GM12892 (cell line): Measurements from ENCODE around the gene R3HDM2.

Experiments
- DNase-seq: peaks from one replicate; pipeline ENCODE4 v3.0.0; 2011; ENCODE audit not compliant: insufficient read length
- FAIRE-seq: peaks from 2 replicates; lab custom pipeline; 2011; peaks lifted over from hg19 to GRCh38; lab: Jason Lieb, UNC
- POLR2A ChIP-seq: IDR thresholded peaks from 2 replicates; pipeline ENCODE4 v1.6.1; 2011; ENCODE audit warnings: low read depth, low read length, control low read depth
- POLR2AphosphoS5 ChIP-seq: IDR thresholded peaks from 2 replicates; pipeline ENCODE4 v1.6.1; 2011; ENCODE audit warnings: low read depth, low read length, control low read depth
- TAF1 ChIP-seq: IDR thresholded peaks from 2 replicates; pipeline ENCODE4 v1.6.1; 2011; ENCODE audit warnings: low read depth, mild to moderate bottlenecking, control low read depth, low read length, borderline replicate concordance

R3HDM2 gene

DNA sequence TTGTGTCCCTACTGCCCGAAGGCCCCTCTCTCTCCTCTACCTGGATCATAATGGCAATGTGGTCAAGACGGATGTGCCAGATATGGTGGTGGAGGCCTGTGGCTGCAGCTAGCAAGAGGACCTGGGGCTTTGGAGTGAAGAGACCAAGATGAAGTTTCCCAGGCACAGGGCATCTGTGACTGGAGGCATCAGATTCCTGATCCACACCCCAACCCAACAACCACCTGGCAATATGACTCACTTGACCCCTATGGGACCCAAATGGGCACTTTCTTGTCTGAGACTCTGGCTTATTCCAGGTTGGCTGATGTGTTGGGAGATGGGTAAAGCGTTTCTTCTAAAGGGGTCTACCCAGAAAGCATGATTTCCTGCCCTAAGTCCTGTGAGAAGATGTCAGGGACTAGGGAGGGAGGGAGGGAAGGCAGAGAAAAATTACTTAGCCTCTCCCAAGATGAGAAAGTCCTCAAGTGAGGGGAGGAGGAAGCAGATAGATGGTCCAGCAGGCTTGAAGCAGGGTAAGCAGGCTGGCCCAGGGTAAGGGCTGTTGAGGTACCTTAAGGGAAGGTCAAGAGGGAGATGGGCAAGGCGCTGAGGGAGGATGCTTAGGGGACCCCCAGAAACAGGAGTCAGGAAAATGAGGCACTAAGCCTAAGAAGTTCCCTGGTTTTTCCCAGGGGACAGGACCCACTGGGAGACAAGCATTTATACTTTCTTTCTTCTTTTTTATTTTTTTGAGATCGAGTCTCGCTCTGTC, 26.1 kb upstream of the R3HDM2 start:
- no peak for FAIRE-seq
- DNase-seq: no peak
- TF ChIP-seq POLR2AphosphoS5 (no peak), POLR2A (no peak), TAF1 (no peak)

GRCh38 chr12:57456145-57456700, 25.4 kb upstream of the R3HDM2 start:
- peak; percentile 92 for FAIRE-seq
- TF ChIP-seq TAF1 (no peak), POLR2A (no peak), POLR2AphosphoS5 (no peak)
- DNase-seq: no peak

- TF ChIP-seq POLR2A (no peak), POLR2AphosphoS5 (no peak)
- FAIRE-seq (no peak), DNase-seq (no peak)
These were observed 24.7 kb upstream of the R3HDM2 start for GRCh38 chr12:57455374-57456144.

DNA sequence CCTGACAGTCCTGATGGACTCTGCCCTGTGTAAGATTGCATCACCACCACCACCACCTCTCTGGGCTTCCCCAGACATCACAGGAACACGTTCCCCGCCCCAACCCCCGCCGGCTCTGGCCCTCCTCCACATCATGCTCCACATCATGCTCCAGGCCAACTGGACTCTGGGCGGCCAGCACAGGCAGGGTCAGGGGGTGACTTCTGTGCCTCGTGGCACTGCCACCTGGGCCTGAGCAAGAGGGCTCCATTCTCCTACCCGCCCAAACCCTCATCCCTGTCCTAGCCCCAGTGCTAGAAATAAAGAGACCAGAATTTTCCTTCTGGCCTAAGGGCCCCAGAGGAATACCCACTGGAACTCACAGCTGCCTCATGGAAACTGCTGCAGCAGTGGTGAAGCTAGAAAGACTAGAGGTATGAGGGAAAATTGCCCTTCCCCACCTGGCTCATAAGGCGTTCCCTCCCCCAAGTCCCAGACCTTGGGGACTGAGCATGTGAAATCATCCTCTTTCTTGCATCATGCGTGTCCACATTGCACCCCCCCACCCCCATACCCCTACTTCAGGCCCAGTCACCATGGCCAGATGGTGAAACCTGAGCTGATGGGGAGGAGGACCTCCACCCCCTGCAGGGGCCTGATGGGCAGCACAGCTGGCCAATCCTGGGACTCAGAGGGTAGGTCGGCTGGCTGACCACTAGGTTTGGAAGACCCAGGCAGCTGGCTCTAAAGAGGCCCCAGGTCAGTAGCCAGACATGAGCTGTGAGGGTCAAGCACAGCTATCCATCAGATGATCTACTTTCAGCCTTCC, 23.9 kb upstream of the R3HDM2 start, which contains the start of gene INHBE:
Gene INHBE, plus strand, starts transcription at position 742 of the 808 bp plus-strand sequence. CDS start 230 bp downstream, outside the sequence.
- DNase-seq (no peak), FAIRE-seq (no peak)
- no peak for TF ChIP-seq TAF1
- TF ChIP-seq POLR2A: no peak
- TF ChIP-seq POLR2AphosphoS5: no peak

DNA sequence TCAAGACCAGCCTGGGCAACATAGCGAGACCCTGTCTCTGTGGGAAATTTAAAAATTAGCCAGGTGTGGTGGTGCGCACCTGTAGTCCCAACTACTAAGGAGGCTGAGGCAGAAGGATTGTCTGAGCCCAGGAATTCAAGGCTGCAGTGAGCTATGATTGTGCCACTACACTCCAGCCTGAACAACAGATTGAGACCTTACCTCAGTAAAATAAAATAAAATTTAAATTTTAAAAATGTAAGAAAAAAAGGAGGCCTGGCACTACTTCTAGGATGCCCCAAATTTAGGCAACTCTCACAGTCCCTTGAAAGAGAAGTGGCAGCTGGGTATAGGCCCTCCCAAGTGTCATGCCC, 23.3 kb upstream of the R3HDM2 start:
- no peak for FAIRE-seq

GRCh38 chr12:57452937-57453509, 22.2 kb upstream of the R3HDM2 start:
- no peak for DNase-seq
- FAIRE-seq: peak; percentile 44
- TF ChIP-seq POLR2A: no peak
- no peak for TF ChIP-seq TAF1
- no peak for TF ChIP-seq POLR2AphosphoS5

More for the DNA sequence above, 23.3 kb upstream of the R3HDM2 start:
- DNase-seq: no peak
- TF ChIP-seq POLR2A: no peak
- TF ChIP-seq TAF1: no peak
- TF ChIP-seq POLR2AphosphoS5: no peak

DNA sequence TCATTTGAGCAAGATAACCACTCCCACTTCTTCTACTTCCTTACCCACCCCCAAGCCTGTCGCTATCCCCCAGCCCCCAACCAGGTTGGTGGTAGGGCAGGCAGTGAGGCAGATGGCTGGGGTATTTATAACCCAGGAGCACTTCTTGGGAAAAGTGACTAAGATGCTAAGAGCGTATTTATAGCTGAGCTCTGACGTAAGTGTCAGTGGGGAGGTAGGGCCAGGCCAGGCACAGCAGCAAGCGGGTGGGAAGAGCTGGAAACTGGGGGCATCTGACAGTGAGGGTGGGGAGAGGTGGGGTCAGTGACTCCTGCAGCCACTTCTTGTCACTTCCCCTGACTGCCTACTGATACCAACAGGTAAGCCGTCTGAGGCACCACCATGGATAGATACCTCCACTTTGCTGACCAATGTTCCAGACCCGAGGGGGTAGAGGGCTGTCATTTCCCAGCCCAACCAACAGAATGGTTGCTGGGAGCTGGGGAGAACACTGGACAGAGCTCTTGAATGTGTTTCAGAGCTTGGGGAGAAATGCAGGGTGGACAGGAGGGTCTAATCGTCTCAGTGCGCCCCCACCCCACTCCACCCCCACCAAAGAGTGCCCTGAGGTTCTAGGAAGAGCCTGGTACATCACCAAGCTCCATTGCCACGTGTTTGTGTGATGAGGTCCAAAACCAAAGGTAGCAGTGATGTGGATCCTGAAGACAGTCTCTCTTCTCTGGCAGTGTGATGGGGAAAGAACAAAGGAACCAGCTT, 21.5 kb upstream of the R3HDM2 start:
- FAIRE-seq (no peak), DNase-seq (no peak)
- TF ChIP-seq POLR2A (no peak), TAF1 (no peak), POLR2AphosphoS5 (no peak)

DNA sequence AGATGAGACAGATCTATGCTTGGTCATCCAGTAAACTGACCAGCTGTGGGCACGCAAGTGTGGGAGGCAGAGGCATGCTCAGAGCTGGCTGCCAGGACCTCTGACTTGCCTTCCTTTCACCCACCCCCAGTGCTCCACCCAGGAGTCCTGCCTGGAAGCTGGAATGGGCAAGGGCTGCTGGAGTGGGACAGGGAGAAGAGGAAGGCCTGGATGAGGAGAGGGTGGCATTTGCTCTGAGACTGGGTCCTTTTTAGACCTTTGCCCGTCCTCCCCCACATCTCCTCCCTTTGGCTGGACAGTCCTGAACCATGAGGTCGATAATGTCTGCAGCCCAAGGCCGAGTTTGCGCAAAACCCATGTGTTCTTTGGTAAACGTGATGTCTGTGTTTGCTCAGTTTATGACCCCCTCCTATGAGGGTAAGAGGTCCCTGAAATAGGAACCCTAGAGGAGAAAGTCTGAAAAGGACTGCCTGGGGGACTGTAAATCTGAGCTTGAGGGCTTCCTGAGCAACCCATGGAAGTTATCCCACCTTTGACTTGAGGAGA, 20.5 kb upstream of the R3HDM2 start:
- DNase-seq: no peak
- TF ChIP-seq POLR2A (no peak), TAF1 (no peak), POLR2AphosphoS5 (no peak)
- no peak for FAIRE-seq

DNA sequence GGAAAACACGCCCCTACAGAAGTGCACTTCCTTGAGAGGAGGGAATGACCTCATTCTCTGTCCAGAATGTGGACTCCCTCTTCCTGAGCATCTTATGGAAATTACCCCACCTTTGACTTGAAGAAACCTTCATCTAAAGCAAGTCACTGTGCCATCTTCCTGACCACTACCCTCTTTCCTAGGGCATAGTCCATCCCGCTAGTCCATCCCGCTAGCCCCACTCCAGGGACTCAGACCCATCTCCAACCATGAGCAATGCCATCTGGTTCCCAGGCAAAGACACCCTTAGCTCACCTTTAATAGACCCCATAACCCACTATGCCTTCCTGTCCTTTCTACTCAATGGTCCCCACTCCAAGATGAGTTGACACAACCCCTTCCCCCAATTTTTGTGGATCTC, 19.2 kb upstream of the R3HDM2 start:
- FAIRE-seq: no peak
- TF ChIP-seq POLR2A (no peak), POLR2AphosphoS5 (no peak), TAF1 (no peak)
- no peak for DNase-seq

GRCh38 chr12:57449375-57449774, 18.5 kb upstream of the R3HDM2 start:
- FAIRE-seq (no peak), DNase-seq (no peak)
- TF ChIP-seq POLR2AphosphoS5 (no peak), POLR2A (no peak), TAF1 (no peak)

DNA sequence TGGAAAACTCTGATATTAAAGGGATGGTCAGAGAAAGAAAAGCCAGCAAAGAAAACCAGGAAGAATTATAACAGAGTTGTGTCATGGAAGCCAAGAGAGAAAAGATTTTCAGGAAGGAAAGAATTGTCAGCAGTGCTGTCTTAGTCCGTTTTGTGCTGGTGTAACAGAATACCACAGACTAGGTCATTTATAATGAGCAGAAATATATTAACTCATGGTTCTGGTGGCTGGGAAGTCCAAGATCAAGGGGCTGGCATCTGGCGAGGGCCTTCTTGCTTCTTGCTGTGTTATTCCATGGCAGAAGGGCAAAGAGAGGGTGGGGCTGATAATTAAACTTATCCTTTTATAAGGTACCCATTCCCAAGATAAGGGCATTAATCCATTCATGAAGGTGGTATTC, 17.8 kb upstream of the R3HDM2 start:
- FAIRE-seq: no peak
- no peak for DNase-seq
- TF ChIP-seq POLR2AphosphoS5: no peak
- no peak for TF ChIP-seq TAF1
- TF ChIP-seq POLR2A: no peak
